ENCODE data around the gene NKAIN4.

The NKAIN4 gene

GRCh38 chr20:63219866-63220521, 34.3 kb downstream of the NKAIN4 start:
- Histone ChIP-seq H3K4me3 (ENCODE audit: low read depth in 1 of 2, low read length in 2 of 2) (no peak overlapping the region), H3K27ac (ENCODE audit: low read length) (no peak overlapping the region), H3K9me3 (ENCODE audit: control insufficient read depth in 1 of 2, low read length in 2 of 2) (no peaks in the 10 kb centered on the region), H3K36me3 (ENCODE audit: control insufficient read depth in 1 of 2, insufficient read depth in 2 of 2, low read length in 2 of 2) (no peaks in the 10 kb centered on the region), H3K4me1 (ENCODE audit: control insufficient read depth in 1 of 2, insufficient read depth in 2 of 2, low read length in 2 of 2) (peaks cover 4 to 17% of the 10 kb centered on the region in 2 donors), H3K27me3 (ENCODE audit: low read depth, low read length) (no peaks in the 10 kb centered on the region)

GRCh38 chr20:63219447-63219821, 34.8 kb downstream of the NKAIN4 start:
- H3K9me3 ChIP-seq (ENCODE audit: control insufficient read depth in 1 of 2, low read length in 2 of 2), result no peaks in the 10 kb centered on the region
- no peak overlapping the region for H3K4me3 ChIP-seq (ENCODE audit: low read depth in 1 of 2, low read length in 2 of 2)
- H3K36me3 ChIP-seq (ENCODE audit: control insufficient read depth in 1 of 2, insufficient read depth in 2 of 2, low read length in 2 of 2), result peaks cover 0 to 4% of the 10 kb centered on the region in 2 donors
- H3K27me3 ChIP-seq (ENCODE audit: low read depth, low read length), result no peaks in the 10 kb centered on the region
- no peak overlapping the region for H3K27ac ChIP-seq (ENCODE audit: low read length)
- H3K4me1 ChIP-seq (ENCODE audit: control insufficient read depth in 1 of 2, insufficient read depth in 2 of 2, low read length in 2 of 2), result peaks cover 4 to 17% of the 10 kb centered on the region in 2 donors

GRCh38 chr20:63218701-63219446, 35.4 kb downstream of the NKAIN4 start:
- H3K4me3 ChIP-seq (ENCODE audit: low read depth in 1 of 2, low read length in 2 of 2), result no peak overlapping the region
- H3K9me3 ChIP-seq (ENCODE audit: control insufficient read depth in 1 of 2, low read length in 2 of 2), result no peaks in the 10 kb centered on the region
- no peaks in the 10 kb centered on the region for H3K27me3 ChIP-seq (ENCODE audit: low read depth, low read length)
- no peak overlapping the region for H3K27ac ChIP-seq (ENCODE audit: low read length)
- H3K4me1 ChIP-seq (ENCODE audit: control insufficient read depth in 1 of 2, insufficient read depth in 2 of 2, low read length in 2 of 2), result peaks cover 4 to 16% of the 10 kb centered on the region in 2 donors
- H3K36me3 ChIP-seq (ENCODE audit: control insufficient read depth in 1 of 2, insufficient read depth in 2 of 2, low read length in 2 of 2), result peaks cover 0 to 9% of the 10 kb centered on the region in 2 donors

GRCh38 chr20:63217706-63218105, 36.6 kb downstream of the NKAIN4 start:
- H3K4me1 ChIP-seq (ENCODE audit: control insufficient read depth in 1 of 2, insufficient read depth in 2 of 2, low read length in 2 of 2), result peaks cover 4 to 25% of the 10 kb centered on the region in 2 donors
- no peaks in the 10 kb centered on the region for H3K27me3 ChIP-seq (ENCODE audit: low read depth, low read length)
- no peak overlapping the region for H3K4me3 ChIP-seq (ENCODE audit: low read depth in 1 of 2, low read length in 2 of 2)
- H3K9me3 ChIP-seq (ENCODE audit: control insufficient read depth in 1 of 2, low read length in 2 of 2), result no peaks in the 10 kb centered on the region
- H3K27ac ChIP-seq (ENCODE audit: low read length), result no peak overlapping the region
- H3K36me3 ChIP-seq (ENCODE audit: control insufficient read depth in 1 of 2, insufficient read depth in 2 of 2, low read length in 2 of 2), result peaks cover 8 to 11% of the 10 kb centered on the region in 2 donors

GRCh38 chr20:63216849-63217471, 37.3 kb downstream of the NKAIN4 start:
- Histone ChIP-seq H3K27ac (ENCODE audit: low read length) (peak overlapping the region; percentile 60), H3K36me3 (ENCODE audit: control insufficient read depth in 1 of 2, insufficient read depth in 2 of 2, low read length in 2 of 2) (peaks cover 15 to 18% of the 10 kb centered on the region in 2 donors), H3K4me3 (ENCODE audit: low read depth in 1 of 2, low read length in 2 of 2) (peak overlapping the region; percentile 57 to 58), H3K9me3 (ENCODE audit: control insufficient read depth in 1 of 2, low read length in 2 of 2) (no peaks in the 10 kb centered on the region), H3K4me1 (ENCODE audit: control insufficient read depth in 1 of 2, insufficient read depth in 2 of 2, low read length in 2 of 2) (peaks cover 8 to 32% of the 10 kb centered on the region in 2 donors), H3K27me3 (ENCODE audit: low read depth, low read length) (no peaks in the 10 kb centered on the region)

- no peaks in the 10 kb centered on the region for H3K27me3 ChIP-seq (ENCODE audit: low read depth, low read length)
- peaks cover 16 to 20% of the 10 kb centered on the region in 2 donors for H3K36me3 ChIP-seq (ENCODE audit: control insufficient read depth in 1 of 2, insufficient read depth in 2 of 2, low read length in 2 of 2)
- H3K27ac ChIP-seq (ENCODE audit: low read length), result peak within 1 kb of the TSS; percentile 67
- H3K9me3 ChIP-seq (ENCODE audit: control insufficient read depth in 1 of 2, low read length in 2 of 2), result no peaks in the 10 kb centered on the region
- peak within 1 kb of the TSS; percentile 85 to 86 for H3K4me3 ChIP-seq (ENCODE audit: low read depth in 1 of 2, low read length in 2 of 2)
- H3K4me1 ChIP-seq (ENCODE audit: control insufficient read depth in 1 of 2, insufficient read depth in 2 of 2, low read length in 2 of 2), result peaks cover 8 to 33% of the 10 kb centered on the region in 2 donors
Measured at GRCh38 chr20:63216041-63216848, 38.0 kb downstream of the NKAIN4 start, which contains the start of gene YTHDF1. YTHDF1 (minus strand) TSS chr20:63216131; CDS start chr20:63215892, 239 bp downstream.

GRCh38 chr20:63215101-63216040, 38.9 kb downstream of the NKAIN4 start:
- Histone ChIP-seq H3K4me1 (ENCODE audit: control insufficient read depth in 1 of 2, insufficient read depth in 2 of 2, low read length in 2 of 2) (peaks cover 8 to 33% of the 10 kb centered on the region in 2 donors), H3K36me3 (ENCODE audit: control insufficient read depth in 1 of 2, insufficient read depth in 2 of 2, low read length in 2 of 2) (peaks cover 16 to 21% of the 10 kb centered on the region in 2 donors), H3K4me3 (ENCODE audit: low read depth in 1 of 2, low read length in 2 of 2) (peak overlapping the region; percentile 85 to 86), H3K9me3 (ENCODE audit: control insufficient read depth in 1 of 2, low read length in 2 of 2) (no peaks in the 10 kb centered on the region), H3K27ac (ENCODE audit: low read length) (peak overlapping the region; percentile 67), H3K27me3 (ENCODE audit: low read depth, low read length) (no peaks in the 10 kb centered on the region)

GRCh38 chr20:63214514-63214913, 39.7 kb downstream of the NKAIN4 start:
- Histone ChIP-seq H3K27ac (ENCODE audit: low read length) (no peak overlapping the region), H3K4me3 (ENCODE audit: low read depth in 1 of 2, low read length in 2 of 2) (peak overlapping the region; percentile 85 to 86), H3K9me3 (ENCODE audit: control insufficient read depth in 1 of 2, low read length in 2 of 2) (no peaks in the 10 kb centered on the region), H3K27me3 (ENCODE audit: low read depth, low read length) (no peaks in the 10 kb centered on the region), H3K4me1 (ENCODE audit: control insufficient read depth in 1 of 2, insufficient read depth in 2 of 2, low read length in 2 of 2) (peaks cover 8 to 33% of the 10 kb centered on the region in 2 donors), H3K36me3 (ENCODE audit: control insufficient read depth in 1 of 2, insufficient read depth in 2 of 2, low read length in 2 of 2) (peaks cover 16 to 25% of the 10 kb centered on the region in 2 donors)

GRCh38 chr20:63212792-63213191, 41.5 kb downstream of the NKAIN4 start:
- Histone ChIP-seq H3K4me1 (ENCODE audit: control insufficient read depth in 1 of 2, insufficient read depth in 2 of 2, low read length in 2 of 2) (peaks cover 8 to 33% of the 10 kb centered on the region in 2 donors), H3K27ac (ENCODE audit: low read length) (no peak overlapping the region), H3K4me3 (ENCODE audit: low read depth in 1 of 2, low read length in 2 of 2) (no peak overlapping the region)

GRCh38 chr20:63212393-63212730, 41.9 kb downstream of the NKAIN4 start:
- no peak overlapping the region for H3K27ac ChIP-seq (ENCODE audit: low read length)
- no peak overlapping the region for H3K4me3 ChIP-seq (ENCODE audit: low read depth in 1 of 2, low read length in 2 of 2)
- H3K36me3 ChIP-seq (ENCODE audit: control insufficient read depth in 1 of 2, insufficient read depth in 2 of 2, low read length in 2 of 2), result peaks cover 24 to 33% of the 10 kb centered on the region in 2 donors
- no peaks in the 10 kb centered on the region for H3K27me3 ChIP-seq (ENCODE audit: low read depth, low read length)
- H3K9me3 ChIP-seq (ENCODE audit: control insufficient read depth in 1 of 2, low read length in 2 of 2), result no peaks in the 10 kb centered on the region
- peaks cover 8 to 33% of the 10 kb centered on the region in 2 donors for H3K4me1 ChIP-seq (ENCODE audit: control insufficient read depth in 1 of 2, insufficient read depth in 2 of 2, low read length in 2 of 2)

More at GRCh38 chr20:63212792-63213191, 41.5 kb downstream of the NKAIN4 start:
- Histone ChIP-seq H3K36me3 (ENCODE audit: control insufficient read depth in 1 of 2, insufficient read depth in 2 of 2, low read length in 2 of 2) (peaks cover 24 to 33% of the 10 kb centered on the region in 2 donors), H3K27me3 (ENCODE audit: low read depth, low read length) (no peaks in the 10 kb centered on the region), H3K9me3 (ENCODE audit: control insufficient read depth in 1 of 2, low read length in 2 of 2) (no peaks in the 10 kb centered on the region)

Data from muscle layer of duodenum (tissue), 2 donors.